ENCODE data around the gene CDCA3.
A peak's percentile ranks its signal among the peaks of the same experiment; 100 is the strongest.

The CDCA3 gene

GRCh38 chr12:6830999-6831398, 20.1 kb downstream of the CDCA3 start:
- no peak overlapping the region for H3K4me3 ChIP-seq (ENCODE audit: low read depth, low read length)
- no peak for DNase-seq (ENCODE audit: low read depth)
- in situ Hi-C loops (cut with HindIII; ENCODE audit: low sequenced_read_pairs) = no loop called here
- TF ChIP-seq CTCF (IDR thresholded peaks at IDR 0.05; ENCODE audit: low read depth, low read length, missing control alignments) = no peak

GRCh38 chr12:6830286-6830890, 20.7 kb downstream of the CDCA3 start:
- no peak for TF ChIP-seq CTCF (IDR thresholded peaks at IDR 0.05; ENCODE audit: low read depth, low read length, missing control alignments)
- no peak for DNase-seq (ENCODE audit: low read depth)
- in situ Hi-C loops (cut with HindIII; ENCODE audit: low sequenced_read_pairs) = no loop called here
- H3K4me3 ChIP-seq (ENCODE audit: low read depth, low read length) = peak overlapping the region; percentile 92

- DNase-seq (ENCODE audit: low read depth) = no peak
- H3K4me3 ChIP-seq (ENCODE audit: low read depth, low read length) = peak overlapping the region; percentile 92
- in situ Hi-C loops (cut with HindIII; ENCODE audit: low sequenced_read_pairs) = no loop called here
- TF ChIP-seq CTCF (IDR thresholded peaks at IDR 0.05; ENCODE audit: low read depth, low read length, missing control alignments) = peak; percentile 42
Observed at GRCh38 chr12:6829536-6830220, 21.4 kb downstream of the CDCA3 start.

- no peak for DNase-seq (ENCODE audit: low read depth)
- in situ Hi-C loops (cut with HindIII; ENCODE audit: low sequenced_read_pairs) = no loop called here
- peak overlapping the region; percentile 92 for H3K4me3 ChIP-seq (ENCODE audit: low read depth, low read length)
- no peak for TF ChIP-seq CTCF (IDR thresholded peaks at IDR 0.05; ENCODE audit: low read depth, low read length, missing control alignments)
Observed at GRCh38 chr12:6828781-6829535, 22.1 kb downstream of the CDCA3 start.

GRCh38 chr12:6827982-6828780, 22.9 kb downstream of the CDCA3 start, which contains the start of gene P3H3:
TSS of gene P3H3 (plus strand) at chr12:6828407. CDS start at chr12:6828441, 34 bp downstream.
- DNase-seq (ENCODE audit: low read depth) = no peak
- H3K4me3 ChIP-seq (ENCODE audit: low read depth, low read length) = peak within 1 kb of the TSS; percentile 92
- TF ChIP-seq CTCF (IDR thresholded peaks at IDR 0.05; ENCODE audit: low read depth, low read length, missing control alignments) = no peak
- in situ Hi-C loops (cut with HindIII; ENCODE audit: low sequenced_read_pairs) = no loop called here

GRCh38 chr12:6827437-6827911, 23.6 kb downstream of the CDCA3 start:
- no peak for TF ChIP-seq CTCF (IDR thresholded peaks at IDR 0.05; ENCODE audit: low read depth, low read length, missing control alignments)
- DNase-seq (ENCODE audit: low read depth) = no peak
- peak overlapping the region; percentile 92 for H3K4me3 ChIP-seq (ENCODE audit: low read depth, low read length)

More at GRCh38 chr12:6827437-6827911, 23.6 kb downstream of the CDCA3 start:
- in situ Hi-C loops (cut with HindIII; ENCODE audit: low sequenced_read_pairs) = no loop called here
